ENCODE measurements around the gene SAMHD1. TPM values are rescaled to one million over a fixed set of nuclear protein-coding genes. Genes with fewer than 3 reads are reported as not detected.
"Not testable (repeated sequence)": the region's sequence is repeated elsewhere in the genome, so short reads cannot be mapped to it uniquely, and the experiment has no call there.

SAMHD1 gene
- total RNA-seq, 1 experiment from 2014 or later = 54.3 TPM

DNA sequence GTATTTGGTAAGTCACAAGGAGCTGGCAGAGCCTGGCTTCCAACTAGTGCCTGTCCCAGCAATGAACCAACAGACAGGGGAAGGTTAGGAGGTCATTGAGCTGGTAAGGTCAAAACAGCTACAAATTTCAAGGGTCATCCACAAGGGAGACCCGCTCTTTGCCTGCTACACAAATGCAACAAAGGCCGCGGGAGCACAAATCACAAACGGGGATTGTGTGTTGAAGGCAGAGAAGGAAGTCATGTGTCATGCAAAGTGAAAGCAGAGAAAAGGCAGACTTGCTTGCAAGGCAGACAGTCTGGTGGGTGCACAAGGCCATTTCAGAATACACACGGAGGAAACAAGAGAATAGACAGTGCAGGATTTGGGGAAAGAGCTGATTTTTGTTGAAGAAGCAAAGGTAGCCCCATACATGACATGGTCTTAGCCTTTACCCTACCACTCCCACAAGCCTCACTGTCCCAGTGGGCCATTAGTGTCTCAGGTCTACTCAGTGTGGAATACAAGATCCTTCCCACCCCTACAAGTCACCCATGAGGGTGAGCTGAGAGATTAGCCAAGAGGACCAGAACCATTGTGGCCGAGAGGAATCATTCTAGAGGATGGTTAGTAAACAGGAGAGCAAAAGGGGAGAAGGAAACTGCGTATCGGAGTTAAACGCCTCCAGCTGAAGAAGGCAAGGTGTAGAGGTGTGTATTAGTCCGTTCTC lies 18.1 kb upstream of the SAMHD1 start:
- BruUV-seq (replicated peaks) = no TSS peak
- Mint-ChIP-seq H3K4me3 (ENCODE audit: low read depth, unreplicated experiment) (no peak overlapping the region), H3K36me3 (ENCODE audit: insufficient read depth, unreplicated experiment) (no peaks in the 10 kb centered on the region), H3K4me1 (ENCODE audit: low read depth, unreplicated experiment) (no peaks in the 10 kb centered on the region), H3K9me3 (ENCODE audit: low read depth, unreplicated experiment) (no peaks in the 10 kb centered on the region), H3K27ac (ENCODE audit: unreplicated experiment) (no peak overlapping the region), H3K27me3 (ENCODE audit: unreplicated experiment) (no peaks in the 10 kb centered on the region)
- CTCF ChIA-PET = no interaction called here
- TF ChIP-seq, protein P1, sequence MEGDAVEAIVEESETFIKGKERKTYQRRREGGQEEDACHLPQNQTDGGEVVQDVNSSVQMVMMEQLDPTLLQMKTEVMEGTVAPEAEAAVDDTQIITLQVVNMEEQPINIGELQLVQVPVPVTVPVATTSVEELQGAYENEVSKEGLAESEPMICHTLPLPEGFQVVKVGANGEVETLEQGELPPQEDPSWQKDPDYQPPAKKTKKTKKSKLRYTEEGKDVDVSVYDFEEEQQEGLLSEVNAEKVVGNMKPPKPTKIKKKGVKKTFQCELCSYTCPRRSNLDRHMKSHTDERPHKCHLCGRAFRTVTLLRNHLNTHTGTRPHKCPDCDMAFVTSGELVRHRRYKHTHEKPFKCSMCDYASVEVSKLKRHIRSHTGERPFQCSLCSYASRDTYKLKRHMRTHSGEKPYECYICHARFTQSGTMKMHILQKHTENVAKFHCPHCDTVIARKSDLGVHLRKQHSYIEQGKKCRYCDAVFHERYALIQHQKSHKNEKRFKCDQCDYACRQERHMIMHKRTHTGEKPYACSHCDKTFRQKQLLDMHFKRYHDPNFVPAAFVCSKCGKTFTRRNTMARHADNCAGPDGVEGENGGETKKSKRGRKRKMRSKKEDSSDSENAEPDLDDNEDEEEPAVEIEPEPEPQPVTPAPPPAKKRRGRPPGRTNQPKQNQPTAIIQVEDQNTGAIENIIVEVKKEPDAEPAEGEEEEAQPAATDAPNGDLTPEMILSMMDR (IDR thresholded peaks at IDR 0.05; ENCODE audit: unreplicated experiment) = no peak
- intact Hi-C loops (cut with micrococcal nuclease; ENCODE audit: unreplicated experiment) = no loop called here
- no peak for DNase-seq

DNA sequence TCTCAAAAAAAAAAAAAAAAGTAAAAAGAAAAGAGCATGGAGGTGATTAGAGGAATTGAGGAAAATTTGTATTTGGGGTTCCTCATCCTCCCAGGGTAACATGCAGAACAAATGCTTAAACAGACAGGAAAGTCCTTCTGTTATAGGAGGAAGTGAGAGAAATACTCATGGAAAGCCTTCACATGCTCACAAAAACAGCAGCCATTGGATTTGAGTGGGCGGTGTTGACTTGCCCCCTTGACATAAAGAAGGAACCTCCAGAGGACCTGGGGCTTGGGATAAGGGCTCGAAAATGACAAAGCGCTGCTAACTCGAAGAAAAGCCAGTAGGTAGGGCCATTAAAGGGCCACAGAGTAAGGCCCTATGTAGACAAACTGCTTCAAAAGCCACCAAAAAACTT lies 17.5 kb upstream of the SAMHD1 start:
- no peaks in the 10 kb centered on the region for H3K27me3 Mint-ChIP-seq (ENCODE audit: unreplicated experiment)
- CTCF ChIA-PET = no interaction called here
- BruUV-seq (replicated peaks) = no TSS peak

DNA sequence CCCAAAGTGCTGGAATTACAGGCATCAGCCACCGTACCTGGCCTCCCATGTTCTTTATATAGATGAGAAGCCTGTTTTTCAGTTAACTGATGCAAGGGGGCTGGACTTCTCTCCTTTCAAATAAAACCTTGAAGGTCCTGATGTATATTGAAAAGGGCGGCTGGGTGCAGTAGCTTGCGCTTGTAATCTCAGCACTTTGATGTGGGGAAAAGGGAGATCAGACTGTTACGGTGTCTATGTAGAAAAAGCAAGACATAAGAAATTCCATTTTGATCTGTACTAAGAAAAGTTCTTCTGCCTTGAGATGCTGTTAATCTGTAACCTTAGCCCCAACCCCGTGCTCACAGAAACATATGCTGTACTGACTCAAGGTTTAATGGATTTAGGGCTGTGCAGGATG lies 16.1 kb upstream of the SAMHD1 start:
- no peak for DNase-seq
- CTCF ChIA-PET = no interaction called here
- BruUV-seq (replicated peaks) = no TSS peak
- no peak overlapping the region for H3K27ac Mint-ChIP-seq (ENCODE audit: unreplicated experiment)
- no peaks in the 10 kb centered on the region for H3K27me3 Mint-ChIP-seq (ENCODE audit: unreplicated experiment)
- no peak overlapping the region for H3K4me3 Mint-ChIP-seq (ENCODE audit: low read depth, unreplicated experiment)
- H3K36me3 Mint-ChIP-seq (ENCODE audit: insufficient read depth, unreplicated experiment) = no peaks in the 10 kb centered on the region
- H3K4me1 Mint-ChIP-seq (ENCODE audit: low read depth, unreplicated experiment) = no peaks in the 10 kb centered on the region
- TF ChIP-seq, protein P1 (IDR thresholded peaks at IDR 0.05; ENCODE audit: unreplicated experiment) = no peak
- intact Hi-C loops (cut with micrococcal nuclease; ENCODE audit: unreplicated experiment) = no loop called here
- H3K9me3 Mint-ChIP-seq (ENCODE audit: low read depth, unreplicated experiment) = no peaks in the 10 kb centered on the region

More for the DNA sequence above, 17.5 kb upstream of the SAMHD1 start:
- TF ChIP-seq, protein P1 (IDR thresholded peaks at IDR 0.05; ENCODE audit: unreplicated experiment) = no peak
- H3K4me1 Mint-ChIP-seq (ENCODE audit: low read depth, unreplicated experiment) = no peaks in the 10 kb centered on the region
- H3K9me3 Mint-ChIP-seq (ENCODE audit: low read depth, unreplicated experiment) = no peaks in the 10 kb centered on the region
- intact Hi-C loops (cut with micrococcal nuclease; ENCODE audit: unreplicated experiment) = no loop called here
- DNase-seq = no peak
- H3K36me3 Mint-ChIP-seq (ENCODE audit: insufficient read depth, unreplicated experiment) = no peaks in the 10 kb centered on the region
- no peak overlapping the region for H3K27ac Mint-ChIP-seq (ENCODE audit: unreplicated experiment)
- H3K4me3 Mint-ChIP-seq (ENCODE audit: low read depth, unreplicated experiment) = no peak overlapping the region

DNA sequence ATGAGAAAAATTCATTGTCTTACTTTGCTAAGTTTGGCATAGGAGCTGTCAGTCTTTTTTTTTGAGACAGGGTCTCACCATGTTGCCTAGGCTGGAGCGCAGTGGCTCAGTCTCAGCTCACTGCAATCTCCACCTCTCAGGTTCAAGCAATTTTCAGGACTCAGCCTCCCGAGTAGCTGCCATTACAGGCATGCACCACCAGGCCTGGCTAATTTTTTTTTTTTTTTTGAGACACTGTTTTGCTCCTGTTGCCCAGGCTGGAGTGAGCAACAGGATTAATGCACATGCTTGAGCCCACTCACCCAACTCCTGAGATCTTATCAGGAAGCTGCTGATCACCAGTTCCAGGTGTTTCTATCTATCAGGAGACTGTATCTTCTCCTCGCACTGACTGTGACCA lies 15.5 kb upstream of the SAMHD1 start:
- DNase-seq; H3K4me1 Mint-ChIP-seq (ENCODE audit: low read depth, unreplicated experiment); H3K27me3 Mint-ChIP-seq (ENCODE audit: unreplicated experiment); H3K27ac Mint-ChIP-seq (ENCODE audit: unreplicated experiment); H3K4me3 Mint-ChIP-seq (ENCODE audit: low read depth, unreplicated experiment); H3K36me3 Mint-ChIP-seq (ENCODE audit: insufficient read depth, unreplicated experiment); BruUV-seq (replicated peaks); intact Hi-C loops (cut with micrococcal nuclease; ENCODE audit: unreplicated experiment); H3K9me3 Mint-ChIP-seq (ENCODE audit: low read depth, unreplicated experiment): not testable (repeated sequence)
- TF ChIP-seq, protein P1 (IDR thresholded peaks at IDR 0.05; ENCODE audit: unreplicated experiment) = peak; percentile 32
- CTCF ChIA-PET = interaction anchor here (0.7 kb wide), 1 partner anchor 32 kb away, joined by 3 read pairs; no protein-coding TSS in a partner anchor

DNA sequence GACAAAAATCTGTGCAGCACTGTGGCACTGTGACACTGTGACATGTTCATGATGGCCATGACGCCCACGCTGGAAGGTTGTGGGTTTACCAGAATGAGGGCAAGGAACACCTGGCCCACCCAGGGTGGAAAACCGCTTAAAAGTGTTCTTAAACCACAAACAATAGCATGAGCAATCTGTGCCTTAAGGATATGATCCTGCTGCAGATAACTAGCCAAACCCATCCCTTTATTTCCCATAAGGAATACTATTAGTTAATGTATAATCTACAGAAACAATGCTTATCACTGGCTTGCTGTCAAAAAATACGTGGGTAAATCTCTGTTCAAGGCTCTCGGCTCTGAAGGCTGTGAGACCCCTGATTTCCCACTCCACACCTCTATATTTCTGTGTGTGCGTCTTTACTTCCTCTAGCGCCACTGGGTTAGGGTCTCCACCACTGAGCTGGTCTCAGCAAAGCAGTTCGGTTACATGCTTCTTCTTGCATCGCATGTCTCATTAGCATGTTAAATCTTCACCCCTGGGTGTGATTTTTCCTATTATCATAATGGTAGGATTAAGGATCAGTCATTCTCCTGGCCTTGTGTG lies 10.9 kb upstream of the SAMHD1 start:
- H3K27me3 Mint-ChIP-seq (ENCODE audit: unreplicated experiment); CTCF ChIA-PET; BruUV-seq (replicated peaks); H3K4me3 Mint-ChIP-seq (ENCODE audit: low read depth, unreplicated experiment); H3K4me1 Mint-ChIP-seq (ENCODE audit: low read depth, unreplicated experiment); H3K36me3 Mint-ChIP-seq (ENCODE audit: insufficient read depth, unreplicated experiment); DNase-seq; H3K9me3 Mint-ChIP-seq (ENCODE audit: low read depth, unreplicated experiment); intact Hi-C loops (cut with micrococcal nuclease; ENCODE audit: unreplicated experiment); H3K27ac Mint-ChIP-seq (ENCODE audit: unreplicated experiment): not testable (repeated sequence)
